OCI-LY7 (cell line): Measurements from ENCODE around the gene TBPL1. TPM values are rescaled to one million over a fixed set of nuclear protein-coding genes. Genes with fewer than 3 reads are reported as not detected.

Source experiments
- BruUV-seq: library from RNA; stranded (reverse); fragments of 400-500 nt; replicated peaks from 2 replicates; lab custom pipeline; 2021; lab: Mats Ljungman, UMichigan
- CTCF ChIA-PET: fragments of 300-600 bp; sonication (Branson Sonifier 250); formaldehyde crosslinking; loops from one replicate; lab custom pipeline; 2022; ENCODE audit warnings: antibody characterized with exemption; ENCODE audit not compliant: unreplicated experiment; lab: Charles Lee
- POLR2A ChIA-PET: fragments of 300-600 bp; sonication (Branson Sonifier 250); formaldehyde crosslinking; loops from one replicate; lab custom pipeline; 2022; ENCODE audit warnings: antibody characterized with exemption; lab: Charles Lee
- DNase-seq: peaks from one replicate; pipeline ENCODE4 v3.0.0-alpha.2; 2015; ENCODE audit warnings: low spot score
- H2AFZ ChIP-seq: fragments of 200-600 bp; sonication (generic), shearing (Covaris generic); 2 replicates; pipeline ENCODE4 v1.6.1; 2014; ENCODE audit warnings: mild to moderate bottlenecking, antibody characterized with exemption, low read length, moderate library complexity
- H3K27ac ChIP-seq: fragments of 200-600 bp; sonication (generic); 2 replicates; pipeline ENCODE4 v1.5.1; 2014; ENCODE audit warnings: mixed run types, low read depth, mild to moderate bottlenecking, moderate library complexity, low read length, inconsistent platforms; ENCODE audit not compliant: poor library complexity, severe bottlenecking
- H3K36me3 ChIP-seq: fragments of 200-600 bp; sonication (generic); 2 replicates; pipeline ENCODE4 v1.6.1; 2014; ENCODE audit warnings: mild to moderate bottlenecking, antibody characterized with exemption, low read length, moderate library complexity, mixed read lengths; ENCODE audit not compliant: insufficient read depth
- H3K4me1 ChIP-seq: fragments of 200-600 bp; sonication (generic); 2 replicates; pipeline ENCODE4 v1.5.1; 2014; ENCODE audit warnings: mild to moderate bottlenecking, low read length; ENCODE audit not compliant: insufficient read depth, poor library complexity, severe bottlenecking
- H3K4me2 ChIP-seq: fragments of 200-600 bp; sonication (generic); 2 replicates; pipeline ENCODE4 v1.6.1; 2014; ENCODE audit warnings: mild to moderate bottlenecking, low read length
- H3K4me3 ChIP-seq: fragments of 200-600 bp; sonication (generic); 2 replicates; pipeline ENCODE4 v1.5.1; 2014; ENCODE audit warnings: mild to moderate bottlenecking, low read depth, low read length; ENCODE audit not compliant: poor library complexity, severe bottlenecking
- H3K79me2 ChIP-seq: fragments of 200-600 bp; sonication (generic); 2 replicates; pipeline ENCODE4 v1.6.1; 2016; ENCODE audit warnings: low read depth, mild to moderate bottlenecking, low read length, moderate library complexity, mixed read lengths; ENCODE audit not compliant: insufficient read depth
- H3K9me2 ChIP-seq: fragments of 200-600 bp; sonication (generic); 2 replicates; pipeline ENCODE4 v1.6.1; 2016; ENCODE audit warnings: mild to moderate bottlenecking, low read length, mixed read lengths; ENCODE audit not compliant: insufficient read depth
- H3K9me3 ChIP-seq: fragments of 200-600 bp; sonication (generic); 2 replicates; pipeline ENCODE4 v1.6.1; 2014; ENCODE audit warnings: mild to moderate bottlenecking, mixed run types, low read length, mixed read lengths
- H4K20me1 ChIP-seq: fragments of 200-600 bp; sonication (generic); 2 replicates; pipeline ENCODE4 v1.6.1; 2014; ENCODE audit warnings: mild to moderate bottlenecking, antibody characterized with exemption, low read length, moderate library complexity, mixed read lengths; ENCODE audit not compliant: insufficient read depth
- CTCF ChIP-seq: fragments of 200-600 bp; sonication (generic); conservative IDR thresholded peaks from 2 replicates; pipeline ENCODE4 v1.5.1; 2014; ENCODE audit warnings: mild to moderate bottlenecking, antibody characterized with exemption, low read length, moderate library complexity, mixed read lengths
- EZH2phosphoT487 ChIP-seq: fragments of 200-600 bp; sonication (generic); IDR thresholded peaks from 2 replicates; pipeline ENCODE4 v1.6.1; 2018; ENCODE audit warnings: low read depth, borderline replicate concordance, mild to moderate bottlenecking, mixed run types, antibody characterized with exemption, low read length, moderate library complexity, mixed read lengths
- intact Hi-C: fragments of 100-400 bp; cut with micrococcal nuclease; formaldehyde crosslinking; loops from one replicate; pipeline ENCODE4 v1.10.0; 2022; ENCODE audit not compliant: unreplicated experiment
- total RNA-seq, 2 experiments: library from RNA; depleted of rRNA in 1 of 2; stranded (reverse); fragments of >200 nt in 1 of 2; shearing (Covaris generic) in 1 of 2; gene quantifications; 2 replicates each; pipeline ENCODE4 v1.2.3, GENCODE V29; 2014 to 2022

Gene TBPL1
- total RNA-seq, 2 experiments from 2014 or later, result 27.8 to 47.7 TPM

GRCh38 chr6:134029495-134030455, 76.8 kb downstream of the TBPL1 start:
- Histone ChIP-seq H3K9me2 (no peaks in the 10 kb centered on the region), H3K4me2 (no peak overlapping the region), H3K36me3 (no peaks in the 10 kb centered on the region), H3K4me1 (peaks cover 3% of the 10 kb centered on the region), H2AFZ (no peak overlapping the region), H3K4me3 (no peak overlapping the region), H3K9me3 (no peaks in the 10 kb centered on the region), H3K27ac (no peak overlapping the region), H3K79me2 (no peaks in the 10 kb centered on the region), H4K20me1 (no peaks in the 10 kb centered on the region)
- POLR2A ChIA-PET, result no interaction called here
- intact Hi-C loops, result no loop called here
- no peak for DNase-seq
- CTCF ChIA-PET, result no interaction called here
- BruUV-seq, result no TSS peak
- no peak for TF ChIP-seq EZH2phosphoT487
- TF ChIP-seq CTCF, result no peak

- H2AFZ ChIP-seq, result no peak overlapping the region
- TF ChIP-seq EZH2phosphoT487 (no peak), CTCF (no peak)
- CTCF ChIA-PET, result no interaction called here
- DNase-seq, result no peak
- BruUV-seq, result no TSS peak
- POLR2A ChIA-PET, result interaction anchor here (0.7 to 0.9 kb wide), 3 partner anchors 12 to 500 kb away, joined by 3 read pairs; no protein-coding TSS in a partner anchor
- no peaks in the 10 kb centered on the region for H3K9me3 ChIP-seq
- H3K36me3 ChIP-seq, result no peaks in the 10 kb centered on the region
- H4K20me1 ChIP-seq, result no peaks in the 10 kb centered on the region
- H3K27ac ChIP-seq, result no peak overlapping the region
- H3K9me2 ChIP-seq, result no peaks in the 10 kb centered on the region
- intact Hi-C loops, result no loop called here
- no peak overlapping the region for H3K4me2 ChIP-seq
- H3K4me3 ChIP-seq, result no peak overlapping the region
- no peaks in the 10 kb centered on the region for H3K79me2 ChIP-seq
- H3K4me1 ChIP-seq, result peaks cover 22% of the 10 kb centered on the region
Measured at GRCh38 chr6:134031696-134032255, 78.8 kb downstream of the TBPL1 start.

DNA sequence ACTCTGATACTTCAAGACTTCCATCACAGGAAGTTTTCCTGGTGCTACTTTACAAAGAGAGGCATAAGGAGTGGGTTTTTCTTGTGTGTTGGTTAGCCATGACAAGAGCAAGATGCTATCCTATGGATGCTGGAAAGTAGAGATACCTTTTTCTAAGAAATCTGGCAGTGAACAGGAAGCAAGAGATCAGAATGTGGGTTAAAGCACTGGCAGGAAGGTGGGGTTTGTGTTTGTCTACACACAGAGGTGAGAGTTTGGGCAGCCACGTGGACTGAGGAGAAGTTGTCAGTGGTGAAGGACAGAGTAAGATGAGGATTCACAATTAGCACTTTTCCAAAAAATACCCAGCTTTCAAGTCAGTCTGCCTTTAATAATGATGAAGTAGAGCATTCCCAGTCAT, 81.5 kb downstream of the TBPL1 start:
- H3K4me1 ChIP-seq, result peaks cover 37% of the 10 kb centered on the region
- no peak overlapping the region for H3K4me2 ChIP-seq
- H3K27ac ChIP-seq, result no peak overlapping the region
- CTCF ChIA-PET, result no interaction called here
- no peak for TF ChIP-seq EZH2phosphoT487
- TF ChIP-seq CTCF, result no peak
- no peaks in the 10 kb centered on the region for H3K9me2 ChIP-seq
- intact Hi-C loops, result no loop called here
- peak overlapping the region; percentile 70 for H2AFZ ChIP-seq
- H3K9me3 ChIP-seq, result no peaks in the 10 kb centered on the region
- H3K36me3 ChIP-seq, result no peaks in the 10 kb centered on the region
- no peaks in the 10 kb centered on the region for H4K20me1 ChIP-seq
- H3K79me2 ChIP-seq, result no peaks in the 10 kb centered on the region
- DNase-seq, result no peak
- no peak overlapping the region for H3K4me3 ChIP-seq
- POLR2A ChIA-PET, result no interaction called here
- BruUV-seq, result no TSS peak
